K562 (cell line): ENCODE results near the gene EPSTI1. TPM values are rescaled to one million over a fixed set of nuclear protein-coding genes. Genes with fewer than 3 reads are reported as not detected.

Experiments used
- ATAC-seq: fragments of 200-7000 bp; cut with Tn5 transposase; 3 replicates; pipeline ENCODE4 v1.9.1; 2020; ENCODE audit warnings: moderate library complexity
- BruUV-seq: library from RNA; stranded (reverse); fragments of 400-500 nt; replicated peaks from 2 replicates; lab custom pipeline; 2021; lab: Mats Ljungman, UMichigan
- CTCF ChIA-PET: fragments of 300-600 bp; formaldehyde crosslinking; extraction: SDS; loops from one replicate; lab custom pipeline; 2021; ENCODE audit warnings: low intra/inter-chr PET ratio; lab: Yijun Ruan, JAX
- POLR2A ChIA-PET: fragments of 300-600, 350-650 bp; sonication (Branson Sonifier 250); formaldehyde crosslinking; extraction: SDS; loops from one replicate; lab custom pipeline; 2021; ENCODE audit warnings: antibody characterized with exemption, inconsistent platforms; lab: Yijun Ruan, JAX
- DNase-seq, 4 experiments: peaks; one replicate each; pipeline versions ENCODE4 v3.0.0 to v3.0.0-alpha.2; 2011 to 2018; ENCODE audit warnings: low spot score in 3 of 4, mixed read lengths in 3 of 4; ENCODE audit errors: extremely low read depth in 1 of 4
- FAIRE-seq: peaks from 2 replicates; lab custom pipeline; 2011; peaks lifted over from hg19 to GRCh38; lab: Jason Lieb, UNC
- H2AFZ ChIP-seq: 2 replicates; pipeline ENCODE4 v1.6.0; 2011; ENCODE audit warnings: low read depth, low read length, control low read depth, inconsistent platforms
- H3K27ac ChIP-seq: fragments of 200-600 bp; 3 replicates; pipeline ENCODE4 v1.8.0; 2011; ENCODE audit warnings: low read depth, mild to moderate bottlenecking, control low read depth, inconsistent platforms, low read length, moderate library complexity, mixed read lengths; ENCODE audit errors: extremely low read depth
- H3K27me3 ChIP-seq, 2 experiments: fragments of 300-600 bp in 1 of 2; 2 replicates in 1 of 2; 3 replicates in 1 of 2; pipeline versions ENCODE4 v1.6.0 to v1.8.0; 2011; ENCODE audit warnings: inconsistent platforms in 2 of 2, low read length in 2 of 2, mild to moderate bottlenecking in 1 of 2, mixed read lengths in 1 of 2, moderate library complexity in 1 of 2; ENCODE audit not compliant: control insufficient read depth in 2 of 2, insufficient read depth in 2 of 2
- H3K36me3 ChIP-seq: fragments of 300-600 bp; 3 replicates; pipeline ENCODE4 v1.8.0; 2011; ENCODE audit warnings: mild to moderate bottlenecking, low read length, inconsistent platforms; ENCODE audit not compliant: control insufficient read depth, insufficient read depth
- H3K4me1 ChIP-seq, 2 experiments: fragments of 200-600 bp in 1 of 2; replicated peaks in 1 of 2; 2 replicates in 1 of 2; 3 replicates in 1 of 2; pipeline versions ENCODE4 v1.5.1 to v1.8.0; 2011; ENCODE audit warnings: inconsistent platforms in 2 of 2, low read length in 2 of 2, mild to moderate bottlenecking in 1 of 2, mixed read lengths in 1 of 2, moderate library complexity in 1 of 2; ENCODE audit not compliant: control insufficient read depth in 2 of 2, insufficient read depth in 2 of 2
- H3K4me2 ChIP-seq: 2 replicates; pipeline ENCODE4 v1.6.1; 2011; ENCODE audit warnings: low read length, control low read depth, inconsistent platforms, mixed read lengths; ENCODE audit not compliant: insufficient read depth
- H3K4me3 ChIP-seq: fragments of 200-600 bp; sonication (generic), shearing (Covaris generic); 2 replicates; pipeline ENCODE4 v1.5.1; 2016; ENCODE audit warnings: control low read depth, inconsistent platforms
- H3K79me2 ChIP-seq: fragments of 200-600 bp; 3 replicates; pipeline ENCODE4 v1.8.0; 2011; ENCODE audit warnings: low read length, inconsistent platforms; ENCODE audit not compliant: control insufficient read depth, insufficient read depth
- H3K9ac ChIP-seq, 2 experiments: 2 replicates each; pipeline versions ENCODE4 v1.6.0 to v1.6.1; 2011; ENCODE audit warnings: low read depth in 2 of 2, low read length in 2 of 2, control low read depth in 1 of 2, inconsistent platforms in 1 of 2, mild to moderate bottlenecking in 1 of 2, mixed read lengths in 1 of 2; ENCODE audit not compliant: insufficient read depth in 1 of 2
- H3K9me1 ChIP-seq: one replicate; pipeline ENCODE4 v1.6.0; 2011; ENCODE audit warnings: inconsistent platforms, mild to moderate bottlenecking, low read length, moderate library complexity; ENCODE audit not compliant: control insufficient read depth, insufficient read depth
- H3K9me3 ChIP-seq: replicated peaks from 2 replicates; pipeline ENCODE4 v1.5.1; 2011; ENCODE audit warnings: low read depth, low read length, inconsistent platforms; ENCODE audit not compliant: control insufficient read depth, insufficient read depth
- H4K20me1 ChIP-seq: replicated peaks from 2 replicates; pipeline ENCODE4 v1.6.1; 2011; ENCODE audit warnings: low read length, inconsistent platforms, mixed read lengths; ENCODE audit not compliant: control insufficient read depth, insufficient read depth
- ATF1 ChIP-seq, 2 experiments: fragments of 450-650 bp in 1 of 2; IDR thresholded peaks; 2 replicates each; pipeline ENCODE4 v1.6.1; 2016; ENCODE audit warnings: missing compliant biosample characterization in 1 of 2, missing genetic modification characterization in 1 of 2
- CTCF ChIP-seq, 3 experiments: IDR thresholded peaks in 2 of 3; conservative IDR thresholded peaks in 1 of 3; 2 replicates each; pipeline ENCODE4 v1.5.1; 2011 to 2012; ENCODE audit warnings: low read length in 3 of 3, mild to moderate bottlenecking in 3 of 3, control low read depth in 2 of 3, improper control_type of control experiment in 1 of 3, inconsistent platforms in 1 of 3, low read depth in 1 of 3, mixed read lengths in 1 of 3, moderate library complexity in 1 of 3; ENCODE audit not compliant: insufficient read depth in 2 of 3
- EP300 ChIP-seq: IDR thresholded peaks from 2 replicates; pipeline ENCODE4 v1.6.1; 2012; ENCODE audit warnings: low read length, improper control_type of control experiment
- HBP1 ChIP-seq: fragments of 450-650 bp; formaldehyde crosslinking; IDR thresholded peaks from 2 replicates; pipeline ENCODE4 v1.4.0; 2022; ENCODE audit warnings: missing genetic modification characterization
- HNRNPLL ChIP-seq: fragments of 200-400 bp; formaldehyde crosslinking; IDR thresholded peaks from 2 replicates; pipeline ENCODE4 v1.6.1; 2017; ENCODE audit warnings: low read length, low read depth, mild to moderate bottlenecking; ENCODE audit not compliant: poor library complexity, severe bottlenecking
- ID3 ChIP-seq, 2 experiments: fragments of 250-450 bp in 1 of 2; fragments of 450-650 bp in 1 of 2; sonication (Bioruptor Pico) in 1 of 2; IDR thresholded peaks; 2 replicates each; pipeline versions ENCODE4 v1.6.1 to v1.8.0; 2016 to 2021; ENCODE audit warnings: mild to moderate bottlenecking in 2 of 2, moderate library complexity in 2 of 2, missing compliant biosample characterization in 1 of 2, missing genetic modification characterization in 1 of 2
- KAT2B ChIP-seq: IDR thresholded peaks from one replicate; pipeline ENCODE4 v1.6.1; 2012; ENCODE audit warnings: low read depth, mild to moderate bottlenecking, control low read depth, inconsistent platforms, low read length, moderate library complexity
- NCOA4 ChIP-seq: fragments of 450-650 bp; IDR thresholded peaks from 2 replicates; pipeline ENCODE4 v1.6.1; 2018; ENCODE audit warnings: mild to moderate bottlenecking; ENCODE audit not compliant: partially characterized antibody
- NCOA6 ChIP-seq: fragments of 450-650 bp; IDR thresholded peaks from 2 replicates; pipeline ENCODE4 v1.6.1; 2017; ENCODE audit warnings: mild to moderate bottlenecking
- PATZ1 ChIP-seq: fragments of 250-450 bp; sonication (Bioruptor Pico); IDR thresholded peaks from 2 replicates; pipeline ENCODE4 v1.5.0; 2020; ENCODE audit warnings: mild to moderate bottlenecking, borderline replicate concordance
- RAD51 ChIP-seq: fragments of 450-650 bp; IDR thresholded peaks from 2 replicates; pipeline ENCODE4 v1.7.1; 2016; ENCODE audit warnings: low read depth, mild to moderate bottlenecking, borderline replicate concordance
- SRSF3 ChIP-seq: fragments of 200-400 bp; formaldehyde crosslinking; IDR thresholded peaks from 2 replicates; pipeline ENCODE4 v1.6.1; 2016; ENCODE audit warnings: mild to moderate bottlenecking, low read length, moderate library complexity; ENCODE audit not compliant: insufficient read depth
- ZFP36 ChIP-seq: fragments of 150-350 bp; IDR thresholded peaks from 2 replicates; pipeline ENCODE4 v1.6.1; 2018; ENCODE audit warnings: low read length, low read depth; ENCODE audit not compliant: partially characterized antibody
- ZZZ3 ChIP-seq: fragments of 450-650 bp; IDR thresholded peaks from 2 replicates; pipeline ENCODE4 v1.6.1; 2016; ENCODE audit warnings: antibody characterized with exemption, mild to moderate bottlenecking, moderate library complexity
- WGBS: fragments of 100-300 bp; shearing (Covaris generic); methylation state at CpG from one replicate; pipeline ENCODE4 v1.1.6; 2016; ENCODE audit warnings: low coverage, mixed read lengths; ENCODE audit not compliant: insufficient coverage; ENCODE audit errors: missing lambda C conversion rate; 5-methylcytosine and 5-hydroxymethylcytosine counted together
- in situ Hi-C: fragments of 300-500 bp; cut with MboI; formaldehyde crosslinking; loops from 4 replicates; pipeline ENCODE4 v1.15.0; 2018; ENCODE audit warnings: inconsistent platforms, mixed read lengths
- intact Hi-C: fragments of 100-400 bp; cut with micrococcal nuclease; formaldehyde crosslinking; loops from 2 replicates; pipeline ENCODE4 v1.14.2; 2022
- polyA plus RNA-seq, 8 experiments: library from polyadenylated mRNA; depleted of rRNA in 4 of 8; stranded (reverse) in 5 of 8; unstranded in 3 of 8; fragments of >200 nt; fragmentation: Nextera tagmentation in 2 of 8; fragmentation: Illumina TruSeq in 1 of 8; extraction: Ambion mirVana in 2 of 8; extraction: Trizol in 1 of 8; gene quantifications; 2 replicates each; pipeline versions ENCODE4 v1.2.1 to v1.2.3, GENCODE V29; 2011 to 2014; ENCODE audit warnings: inconsistent platforms in 1 of 8, missing spikeins in 1 of 8
- total RNA-seq, 7 experiments: library from RNA; depleted of rRNA in 6 of 7; stranded (reverse); fragments of >200 nt in 6 of 7; fragmentation: Illumina TruSeq in 2 of 7; extraction: Trizol in 2 of 7; gene quantifications; 2 replicates each; pipeline versions ENCODE4 v1.2.1 to v1.2.3, GENCODE V29; 2011 to 2021; ENCODE audit warnings: low replicate concordance in 1 of 7

The EPSTI1 gene
- total and polyA plus RNA-seq, 9 of the 15 experiments (the other 6 are each of a cell fraction or from before 2014, with no cell fraction given), result 0.18 to 1.0 TPM; not detected in 7

GRCh38 chr13:42965281-42965680, 26.8 kb downstream of the EPSTI1 start:
- intact Hi-C loops, result loop anchor here (5.0 kb wide), 1 partner anchor 837 kb away; no protein-coding TSS in a partner anchor
- TF ChIP-seq HNRNPLL, result no peak
- no peak for TF ChIP-seq ZZZ3
- TF ChIP-seq ID3 (CRISPR knock-in tag; IDR thresholded peaks at IDR 0.05), result no peak
- TF ChIP-seq ID3 (tag; IDR thresholded peaks at IDR 0.05), result no peak
- no peak for TF ChIP-seq SRSF3
- TF ChIP-seq HBP1 (CRISPR knock-in tag), result no peak
- no peak for TF ChIP-seq CTCF (IDR thresholded peaks at IDR 0.05 in 2 of 3, conservative IDR thresholded peaks at IDR 0.05 in 1 of 3; ENCODE audit: insufficient read depth in 2 of 3, low read depth in 1 of 3, low read length in 3 of 3)
- no peak for TF ChIP-seq PATZ1
- no peak for TF ChIP-seq RAD51
- TF ChIP-seq ATF1 (CRISPR knock-in tag; IDR thresholded peaks at IDR 0.05), result no peak
- TF ChIP-seq ATF1 (tag; IDR thresholded peaks at IDR 0.05), result no peak
- TF ChIP-seq KAT2B, result no peak
- TF ChIP-seq NCOA6, result no peak
- TF ChIP-seq ZFP36, result no peak
- TF ChIP-seq EP300, result no peak
- no peak for TF ChIP-seq NCOA4

More at GRCh38 chr13:42965281-42965680, 26.8 kb downstream of the EPSTI1 start:
- 5% methylated on average over 2 of the region's 2 CpGs for WGBS
- Histone ChIP-seq H3K9ac (no peak overlapping the region), H3K79me2 (no peaks in the 10 kb centered on the region), H3K4me1 (no peaks in the 10 kb centered on the region), H3K36me3 (no peaks in the 10 kb centered on the region), H3K9me3 (no peaks in the 10 kb centered on the region), H4K20me1 (no peaks in the 10 kb centered on the region), H3K27ac (no peak overlapping the region), H3K4me3 (no peak overlapping the region), H3K27me3 (no peaks in the 10 kb centered on the region), H3K4me2 (no peak overlapping the region), H3K9me1 (no peaks in the 10 kb centered on the region), H2AFZ (no peak overlapping the region)
- no peak for ATAC-seq
- ChIA-PET CTCF (interaction anchor here (0.6 kb wide), 1 partner anchor 370 kb away, joined by 3 read pairs; no protein-coding TSS in a partner anchor), POLR2A (no interaction called here)
- no peak for DNase-seq
- no peak for FAIRE-seq
- no TSS peak for BruUV-seq
- in situ Hi-C loops, result no loop called here
